Left colon (tissue), 2 donors: ENCODE results near the gene DUXB. TPM values are rescaled to one million over a fixed set of nuclear protein-coding genes. Genes with fewer than 3 reads are reported as not detected.
A peak's percentile ranks its signal among the peaks of the same experiment; 100 is the strongest.

ENCODE experiments used
- ATAC-seq: fragments of 200-7000 bp; cut with Tn5 transposase; one replicate; pipeline ENCODE4 v1.9.1; 2020; ENCODE audit warnings: mild to moderate bottlenecking, moderate library complexity
- DNase-seq, 2 donors: peaks; one replicate each; pipeline ENCODE4 v3.0.0-alpha.2; 2020
- intact Hi-C, 2 donors: fragments of 100-400 bp; cut with DNase I in 1 of 2; cut with micrococcal nuclease in 1 of 2; formaldehyde crosslinking; loops; one replicate each; pipeline versions ENCODE4 v1.11.2 to v1.14.0; 2022; cut with DNase I, micrococcal nuclease
- long read RNA-seq: library from polyadenylated mRNA; unstranded; transcript quantifications from one replicate; pipeline ENCODE4 v2.0.0, GENCODE V29; 2021
- total RNA-seq, 2 donors: library from RNA; stranded (reverse); fragmentation: NEBNext Ultra II Directional; extraction: Animal tissue kit (Norgen Biotek cat#: 25700); gene quantifications; one replicate each; pipeline ENCODE4 v1.2.1, GENCODE V29; 2021
- donor health status: DM: no; HTN: no; CAD: no.
- donor health status: DM: yes; HTN: yes; CAD: no.

DUXB gene, protein sequence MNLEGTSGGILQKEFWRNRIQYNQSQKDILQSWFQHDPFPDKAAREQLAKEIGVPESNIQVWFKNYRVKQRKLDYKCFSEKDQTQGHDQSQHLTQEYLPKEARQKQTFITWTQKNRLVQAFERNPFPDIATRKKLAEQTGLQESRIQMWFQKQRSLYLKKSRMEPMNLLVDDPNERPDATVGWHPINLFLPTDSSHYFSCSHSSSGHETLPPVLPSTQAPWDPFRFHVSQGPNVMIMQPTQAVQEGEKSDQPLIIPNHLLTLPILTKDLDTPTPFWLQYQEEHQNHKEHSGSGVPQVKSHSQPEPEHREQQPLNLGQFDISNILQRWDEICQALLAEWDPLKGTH
- not detected for total RNA-seq
- long read RNA-seq, result 0 reads

DNA sequence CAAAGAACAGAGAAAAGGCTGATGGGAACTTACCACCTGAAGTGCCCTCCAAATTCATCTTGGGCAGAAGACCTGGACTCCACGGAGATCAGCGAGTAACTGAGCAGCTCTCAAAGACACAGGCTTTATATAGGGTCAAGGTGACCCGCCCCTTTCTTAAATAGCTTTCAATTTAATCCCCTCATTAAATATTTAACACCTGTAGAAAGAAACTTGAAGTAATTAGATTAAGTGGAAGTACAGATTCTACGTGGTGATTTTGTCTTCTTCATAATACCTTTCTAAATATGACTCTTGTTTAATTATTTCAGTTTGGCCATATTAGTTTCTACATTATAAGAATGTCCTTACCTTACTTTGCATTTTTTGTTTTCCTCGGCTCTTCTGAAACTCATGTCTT lies at the start of gene DUXB:
DUXB (minus strand) TSS at position 101 of the 400 bp plus-strand sequence; CDS start at position 58, 43 bp downstream.
- intact Hi-C loops, result no loop called here
- ATAC-seq (no peak), DNase-seq (no peak)

DNA sequence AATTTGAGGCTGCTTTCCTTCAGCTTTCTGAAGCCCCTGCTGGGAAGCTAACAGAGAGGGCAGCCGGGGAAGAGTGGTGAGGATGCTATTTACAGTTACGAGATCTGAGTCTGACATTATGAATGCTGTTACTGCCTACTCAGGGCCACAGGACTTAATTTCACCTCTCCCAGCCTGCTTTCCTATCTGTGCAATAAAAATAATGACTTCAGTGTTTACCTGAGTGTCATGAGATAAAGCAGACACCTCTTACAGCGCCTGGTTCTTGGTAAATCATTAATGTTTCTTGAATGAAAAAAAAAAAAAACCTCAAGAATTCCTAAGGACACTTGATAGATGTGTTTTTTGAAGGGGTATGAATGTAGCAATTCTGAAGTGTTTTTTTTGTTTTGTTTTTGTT lies 49.3 kb upstream of the DUXB start:
- intact Hi-C loops, result no loop called here
- ATAC-seq (peak; percentile 86), DNase-seq (no peak)

DNA sequence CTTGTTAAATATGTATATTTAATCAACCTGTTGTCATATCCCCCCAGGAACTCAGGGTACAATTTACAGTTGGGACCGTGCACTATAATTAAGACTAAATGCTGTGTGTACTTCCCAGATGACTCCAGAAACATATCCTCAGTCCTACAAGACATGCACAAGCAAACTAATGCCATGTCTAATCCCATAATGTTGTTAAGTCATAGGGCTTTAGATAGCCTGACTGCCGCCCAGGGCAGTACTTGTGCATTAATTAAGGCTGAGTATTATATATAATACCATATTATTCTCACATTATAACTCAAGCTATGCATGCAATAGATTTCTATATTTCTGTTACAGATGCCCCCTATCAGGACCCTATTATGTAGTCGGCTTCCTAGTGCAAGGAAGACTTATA lies 45.1 kb upstream of the DUXB start:
- intact Hi-C loops, result no loop called here
- ATAC-seq (no peak), DNase-seq (no peak)

DNA sequence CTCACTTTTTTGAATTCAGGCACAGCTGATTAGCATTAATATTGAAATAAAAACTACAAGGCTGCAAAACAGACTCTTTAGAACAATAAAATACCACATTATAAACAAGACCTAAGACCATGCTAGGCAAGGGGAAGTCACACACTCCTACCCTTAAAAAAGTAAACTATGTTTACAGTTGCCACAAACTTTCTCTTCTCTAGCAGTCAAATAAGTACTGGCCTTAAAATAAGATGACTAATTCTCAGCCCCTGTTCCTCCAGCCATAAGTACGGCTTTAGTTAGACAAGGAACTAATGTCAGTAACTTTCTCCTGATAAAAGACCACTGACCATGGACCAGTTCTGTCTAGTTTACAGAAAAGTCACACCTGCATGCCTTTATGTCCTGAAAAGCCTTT lies 44.6 kb upstream of the DUXB start:
- DNase-seq (no peak), ATAC-seq (no peak)
- intact Hi-C loops, result no loop called here

DNA sequence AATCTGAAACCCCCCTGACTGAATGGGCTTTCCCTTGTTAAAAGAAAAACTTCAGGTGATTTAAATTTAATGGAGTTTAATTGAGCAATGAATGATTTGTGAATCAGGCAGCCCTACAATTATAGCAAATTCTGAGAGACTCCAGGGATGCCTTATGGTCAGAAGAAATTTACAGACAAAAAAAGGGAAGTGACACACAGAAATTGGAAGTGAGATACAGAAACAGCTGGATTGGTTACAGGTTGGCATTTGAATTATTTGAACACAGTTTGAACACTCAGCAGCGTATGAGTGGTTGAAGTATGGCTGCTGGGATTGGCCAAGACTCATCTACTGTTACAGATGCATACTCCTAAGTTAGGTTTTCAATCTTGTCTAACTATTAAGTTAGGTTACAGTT lies 44.0 kb upstream of the DUXB start:
- no peak for ATAC-seq
- intact Hi-C loops, result no loop called here
- no peak for DNase-seq

DNA sequence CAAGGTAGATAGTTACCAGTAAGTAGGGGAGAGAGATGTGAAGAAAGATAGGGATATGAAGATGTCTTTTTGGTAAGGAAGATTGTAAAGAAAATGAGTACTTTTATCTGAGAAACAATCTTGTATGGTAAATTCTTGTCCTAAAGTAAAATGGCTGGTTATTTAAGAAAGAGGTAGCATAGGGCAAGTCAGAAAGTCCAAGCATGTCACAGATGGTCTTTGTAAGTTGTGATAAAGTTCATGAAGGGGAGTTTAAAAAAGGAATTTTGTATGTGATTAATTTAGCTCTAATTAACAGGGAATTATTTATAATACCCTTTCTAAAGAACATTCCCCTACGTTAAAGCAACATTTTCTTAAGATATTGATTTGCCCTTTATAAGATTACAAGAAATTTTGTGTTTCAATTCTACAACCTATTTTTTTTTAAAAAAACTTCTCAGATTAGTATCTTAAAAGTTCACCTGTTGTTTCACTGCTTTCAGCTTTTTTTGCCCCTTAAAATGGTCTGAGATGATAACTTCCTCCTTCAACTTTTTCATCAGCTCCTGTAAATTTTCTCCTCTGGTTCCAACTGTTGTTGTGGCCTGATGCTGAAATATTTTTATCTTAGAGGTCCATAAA lies 41.3 kb upstream of the DUXB start:
- intact Hi-C loops, result no loop called here
- no peak for ATAC-seq
- DNase-seq, result no peak

DNA sequence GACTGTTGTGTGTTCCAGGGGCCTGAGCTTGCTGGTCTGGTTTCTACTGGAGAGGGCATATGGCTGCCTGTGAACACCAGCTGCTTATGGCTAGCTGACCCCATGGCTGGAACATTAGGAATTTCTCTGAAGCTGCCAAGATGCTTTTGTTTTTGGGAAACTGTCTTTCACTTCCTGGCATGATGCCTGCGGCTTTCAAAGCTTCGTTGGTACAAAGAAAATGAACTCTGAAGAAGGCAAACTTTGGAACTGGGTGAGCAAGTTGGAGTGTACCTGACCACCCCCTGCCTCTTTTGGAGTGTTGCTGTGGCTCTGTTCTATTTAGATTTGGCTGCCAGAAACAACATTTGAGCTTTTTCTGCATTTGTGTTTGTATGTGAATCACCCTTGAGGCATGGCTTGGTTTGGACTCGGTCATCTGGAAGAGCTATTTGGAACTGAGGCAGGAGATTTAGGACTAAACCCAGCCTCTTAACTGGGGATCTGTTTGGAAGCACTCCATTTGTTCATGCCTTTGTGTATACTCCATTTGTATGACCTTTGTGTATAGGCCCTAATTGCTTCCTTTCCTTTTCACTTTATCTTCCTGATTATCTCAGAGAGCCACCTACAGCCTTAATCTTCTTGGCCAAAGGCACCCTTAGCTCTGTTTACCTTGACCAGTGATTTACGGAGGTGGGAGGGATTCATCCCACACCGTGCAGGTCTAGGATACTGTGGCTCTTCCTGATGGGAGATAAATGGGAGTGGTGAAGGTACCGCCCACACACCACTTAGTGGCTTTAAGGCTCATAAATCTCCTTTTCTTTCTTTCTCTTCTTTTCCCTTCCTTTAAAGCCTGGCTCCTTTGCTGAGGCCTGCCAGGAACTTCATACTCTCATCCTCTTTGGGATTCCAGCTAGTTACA lies 32.3 kb upstream of the DUXB start:
- intact Hi-C loops, result no loop called here
- DNase-seq (peak in 1 of 2 donors; percentile 11), ATAC-seq (peak; percentile 89)

DNA sequence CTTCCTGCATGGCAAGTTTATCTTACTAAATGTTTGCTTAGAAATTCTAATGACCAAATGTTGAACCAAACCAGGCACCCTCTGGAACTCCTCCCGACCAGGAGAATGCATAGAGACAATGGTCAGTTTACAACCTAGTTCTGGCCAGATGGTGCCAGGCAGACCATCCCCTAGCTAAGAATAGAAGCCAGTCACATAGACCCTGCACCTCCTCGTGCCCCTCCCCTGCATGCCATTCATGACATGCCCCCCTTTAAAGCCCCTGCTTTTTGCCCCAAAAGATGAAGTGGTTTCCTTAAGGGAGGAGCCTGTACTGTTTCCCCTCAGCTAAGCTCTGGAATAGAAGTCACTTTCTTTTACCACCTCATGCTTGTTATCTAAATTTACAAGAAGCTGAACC lies 31.6 kb upstream of the DUXB start:
- ATAC-seq, result peak; percentile 28

DNA sequence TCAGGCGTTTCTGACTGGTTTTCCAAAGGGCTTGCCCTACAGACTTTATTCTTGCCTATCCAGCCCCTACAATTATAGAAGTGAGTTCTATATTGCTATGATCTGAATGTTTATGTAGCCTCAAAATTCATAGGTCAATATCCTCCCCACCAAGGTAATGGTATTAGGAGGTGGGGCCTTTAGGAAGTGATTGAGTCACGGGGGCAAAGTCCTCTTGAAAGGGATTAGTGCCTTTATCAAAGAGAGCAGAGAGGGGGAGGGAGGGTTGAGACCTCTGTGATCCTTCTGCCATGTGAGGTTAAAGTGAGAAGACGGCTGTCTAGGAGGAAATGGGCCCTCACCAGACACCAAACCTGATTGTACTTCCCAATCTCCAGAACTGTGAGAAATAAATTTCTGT lies 26.0 kb upstream of the DUXB start:
- ATAC-seq, result peak; percentile 74
- intact Hi-C loops, result no loop called here
- DNase-seq, result no peak

More for the DNA sequence above, 31.6 kb upstream of the DUXB start:
- no peak for DNase-seq
- intact Hi-C loops, result no loop called here

DNA sequence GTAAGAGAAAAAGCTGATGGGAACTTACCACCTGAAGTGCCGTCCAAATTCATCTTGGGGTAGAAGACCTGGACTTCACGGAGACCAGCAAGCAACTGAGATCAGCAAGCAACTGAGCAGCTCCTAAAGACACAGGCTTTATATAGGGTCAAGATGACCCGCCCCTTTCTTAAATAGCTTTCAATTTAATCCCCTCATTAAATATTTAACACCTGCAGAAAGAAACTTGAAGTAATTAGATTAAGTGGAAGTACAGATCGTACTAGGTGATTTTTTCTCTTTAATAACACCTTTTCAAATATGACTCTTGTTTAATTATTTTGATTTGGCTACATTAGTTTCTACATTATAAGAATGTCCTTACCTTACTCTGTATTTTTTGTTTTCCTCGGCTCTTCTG lies 25.1 kb upstream of the DUXB start, which contains the start of gene CPHXL:
CPHXL (minus strand) TSS at position 101 of the 400 bp plus-strand sequence; CDS start at position 53, 48 bp downstream.
- ATAC-seq (no peak), DNase-seq (no peak)
- intact Hi-C loops, result no loop called here

DNA sequence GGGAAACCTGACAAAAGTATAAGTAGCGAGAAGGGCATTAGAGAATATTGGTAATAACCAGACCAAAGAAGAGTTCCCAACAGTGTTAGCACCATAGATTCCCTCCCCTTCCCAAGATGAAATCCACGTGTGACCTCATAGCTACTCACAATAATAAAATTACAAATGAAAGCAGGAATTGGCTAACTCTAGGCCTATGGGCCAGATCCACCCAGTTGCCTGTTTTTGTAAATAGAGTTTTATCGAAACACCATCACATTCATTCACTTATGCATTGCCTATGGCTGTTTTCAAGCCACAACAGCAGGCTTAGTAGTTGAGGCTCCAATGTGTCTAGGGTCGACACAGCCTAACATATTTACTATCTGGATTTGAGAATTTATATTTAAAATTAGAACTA lies 17.2 kb upstream of the DUXB start:
- DNase-seq (no peak), ATAC-seq (no peak)
- intact Hi-C loops, result no loop called here

DNA sequence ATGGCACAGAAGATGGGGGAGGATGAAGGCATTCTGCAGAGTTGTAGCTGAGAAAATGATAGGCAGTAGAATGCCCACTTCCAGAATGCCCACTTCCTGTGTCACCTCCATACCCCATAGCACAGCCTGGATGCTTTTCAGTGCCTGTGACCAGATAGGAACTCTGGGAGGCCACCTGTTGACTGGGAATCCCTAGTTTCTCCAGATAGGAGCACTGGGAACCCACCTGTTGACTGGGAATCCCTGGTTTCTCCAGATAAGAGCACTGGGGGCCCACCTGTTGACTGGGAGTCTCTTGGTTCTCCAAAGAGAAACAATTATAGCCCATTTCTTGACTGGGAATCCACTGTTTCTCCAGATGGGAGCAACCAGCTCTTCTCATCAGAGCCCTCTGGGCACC lies 13.4 kb upstream of the DUXB start:
- intact Hi-C loops, result no loop called here
- DNase-seq, result no peak
- no peak for ATAC-seq

DNA sequence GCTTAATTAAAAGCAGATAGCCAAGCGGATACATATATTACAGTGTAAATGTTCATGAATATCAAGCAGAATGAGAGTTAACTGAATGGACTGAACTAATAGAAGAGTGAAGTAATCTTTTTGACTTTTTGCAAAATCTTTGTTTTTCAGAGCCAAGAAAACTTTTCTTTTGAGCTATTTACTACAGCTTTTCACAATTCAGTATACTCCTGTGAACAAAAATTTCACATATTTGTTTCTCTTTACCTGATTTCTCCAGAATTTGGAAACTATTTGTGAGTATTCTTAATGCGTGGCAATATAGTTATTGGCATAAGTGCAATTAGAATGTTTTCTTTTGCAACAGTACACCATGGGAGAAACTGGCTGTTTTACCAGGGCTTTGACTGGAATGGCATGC lies 9.1 kb upstream of the DUXB start:
- no peak for DNase-seq
- no peak for ATAC-seq
- intact Hi-C loops, result no loop called here

DNA sequence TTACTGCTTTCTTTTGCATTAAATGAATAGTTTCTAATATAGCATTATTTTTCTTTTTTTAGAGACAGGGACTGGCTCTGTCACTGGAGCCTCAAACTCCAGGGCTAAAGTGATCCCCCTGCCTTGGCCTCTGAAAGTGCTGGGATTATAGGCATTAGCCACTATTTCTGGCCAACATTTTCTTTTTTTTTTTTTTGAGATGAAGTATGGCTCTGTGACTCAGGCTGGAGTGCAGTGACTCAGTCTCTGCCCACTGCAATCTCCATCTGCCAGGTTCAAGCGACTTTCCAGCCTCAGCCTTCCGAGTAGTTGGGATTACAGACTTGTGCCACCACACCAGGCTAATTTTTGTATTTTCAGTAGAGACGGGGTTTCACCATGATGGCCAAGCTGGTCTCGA lies 2.0 kb upstream of the DUXB start:
- DNase-seq, result no peak
- intact Hi-C loops, result no loop called here
- no peak for ATAC-seq

DNA sequence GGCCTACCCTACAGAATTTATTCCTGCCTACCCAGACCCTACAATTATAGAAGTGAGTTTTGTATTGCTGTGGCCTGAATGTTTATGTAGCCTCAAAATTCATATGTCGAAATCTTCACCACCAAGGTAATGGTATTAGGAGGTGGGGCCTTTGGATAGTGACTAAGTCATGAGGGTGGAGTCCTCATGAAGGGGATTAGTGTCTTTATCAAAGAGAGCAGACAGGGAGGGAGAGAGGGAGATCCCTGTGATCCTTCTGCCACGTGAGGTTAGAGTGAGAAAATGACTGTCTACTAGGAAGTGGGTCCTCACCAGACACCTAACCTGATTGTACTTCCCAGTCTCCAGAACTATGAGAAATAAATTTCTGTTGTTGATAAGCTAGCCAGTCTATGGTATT lies 981 bp upstream of the DUXB start:
- ATAC-seq (no peak), DNase-seq (no peak)
- intact Hi-C loops, result no loop called here

DNA sequence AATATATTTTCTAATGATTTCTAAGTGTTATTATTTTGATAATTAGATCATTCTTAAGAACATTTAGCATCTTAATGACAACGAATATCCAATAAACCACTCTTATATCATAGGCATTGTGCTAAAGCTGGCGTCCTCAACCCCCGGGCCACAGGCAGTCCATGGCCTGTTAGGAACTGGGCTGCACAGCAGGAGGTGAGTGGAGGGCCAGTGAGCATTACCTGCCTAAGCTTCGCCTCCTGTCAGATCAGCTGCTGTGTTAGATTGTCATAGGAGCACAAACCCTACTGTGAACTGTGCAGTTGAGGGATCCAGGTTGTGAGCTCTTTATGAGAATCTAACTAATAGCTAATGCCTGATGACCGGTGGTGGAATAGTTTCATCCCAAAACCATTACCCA lies 3.7 kb downstream of the DUXB start:
- ATAC-seq, result no peak
- no peak for DNase-seq
- intact Hi-C loops, result no loop called here

DNA sequence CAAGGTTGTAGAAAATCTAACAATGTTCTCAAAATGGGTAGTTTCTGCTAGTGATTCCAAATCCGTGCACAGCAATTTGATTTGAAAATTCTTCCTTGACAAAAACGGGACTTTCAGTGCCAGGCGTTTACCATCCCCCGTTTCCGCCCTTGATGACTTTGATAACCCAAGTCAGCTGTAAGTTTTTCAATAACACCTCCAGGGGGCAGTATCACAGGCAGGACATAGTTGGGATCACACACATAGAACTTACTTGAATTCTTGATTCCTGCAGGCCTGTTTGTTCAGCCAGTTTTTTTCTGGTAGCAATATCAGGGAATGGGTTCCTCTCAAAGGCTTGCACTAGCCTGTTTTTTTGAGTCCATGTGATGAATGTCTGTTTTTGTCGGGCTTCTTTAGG lies 5.6 kb downstream of the DUXB start:
- no peak for DNase-seq
- no peak for ATAC-seq
- intact Hi-C loops, result no loop called here

DNA sequence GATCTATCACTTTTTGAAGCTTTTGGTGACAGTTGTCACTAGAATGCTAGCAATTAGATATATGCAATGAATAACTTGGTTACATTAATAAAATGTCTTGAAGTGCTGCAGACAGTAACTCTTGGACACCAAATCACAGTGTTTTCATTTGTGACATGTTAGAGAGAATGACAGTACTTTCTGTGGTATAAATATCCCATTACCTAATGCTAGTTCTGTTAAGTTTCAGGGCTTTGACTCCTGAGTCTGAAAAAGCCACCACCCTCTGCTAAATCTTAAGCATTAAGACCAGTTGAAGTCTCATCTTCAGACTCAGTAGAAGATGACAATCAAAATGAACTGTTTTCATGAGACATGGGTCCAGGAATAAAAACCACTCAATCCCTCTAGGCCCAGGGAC lies 13.9 kb downstream of the DUXB start:
- intact Hi-C loops, result no loop called here
- DNase-seq, result no peak
- ATAC-seq, result no peak

DNA sequence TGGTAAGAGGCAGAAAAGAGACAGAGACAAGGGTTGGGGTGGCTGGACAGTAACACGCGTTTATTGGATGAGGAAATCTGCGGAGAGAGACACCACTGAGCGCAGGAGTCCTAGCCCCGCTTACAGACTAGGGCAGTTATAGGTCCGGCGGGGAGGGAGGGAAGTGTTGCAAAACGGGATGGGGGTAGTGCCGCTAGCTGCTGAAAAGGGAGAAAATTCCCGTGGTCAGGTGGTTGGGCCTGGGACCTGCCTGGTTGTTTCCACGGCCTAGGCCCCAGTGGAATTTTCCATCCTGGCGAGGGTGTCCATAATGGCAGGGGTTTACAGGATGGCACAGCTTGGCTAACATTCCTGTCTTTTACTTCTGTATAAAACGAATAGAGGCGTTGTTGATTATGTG lies 19.0 kb downstream of the DUXB start:
- ATAC-seq, result no peak
- intact Hi-C loops, result no loop called here
- DNase-seq, result no peak

DNA sequence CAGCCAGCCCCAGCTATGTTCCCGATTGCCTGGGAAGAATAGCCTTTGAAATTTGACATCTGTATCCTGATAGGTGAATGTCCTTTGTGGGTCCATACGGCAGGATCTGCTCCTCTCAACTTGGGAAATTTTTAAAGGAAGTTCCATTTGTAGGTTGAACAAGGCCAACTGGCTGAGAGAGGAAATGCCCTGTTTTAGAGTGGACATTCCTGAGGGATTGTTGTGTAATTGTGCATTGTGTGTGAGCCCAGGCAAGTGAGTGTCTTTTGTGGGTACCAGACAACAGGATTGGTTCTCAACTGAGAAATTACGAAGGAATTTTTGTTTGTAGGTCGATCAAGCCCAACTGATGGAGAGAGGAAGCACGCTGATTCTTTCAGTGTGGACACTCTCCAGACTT lies 21.9 kb downstream of the DUXB start:
- intact Hi-C loops, result no loop called here
- ATAC-seq, result no peak
- no peak for DNase-seq
